Esophagus muscularis mucosa (tissue), 3 donors: Measurements from ENCODE around the gene TRIM67.

Experiments
- CTCF ChIP-seq, 3 experiments: fragments of 200-600 bp in 2 of 3; fragments of 450-650 bp in 1 of 3; sonication (generic) in 2 of 3; IDR thresholded peaks; one replicate each; pipeline ENCODE4 v1.5.1; 2017 to 2019; ENCODE audit warnings: antibody characterized with exemption in 3 of 3, mild to moderate bottlenecking in 2 of 3, moderate library complexity in 1 of 3
- POLR2AphosphoS5 ChIP-seq, 2 donors: sonication (generic); formaldehyde crosslinking; IDR thresholded peaks; one replicate each; pipeline ENCODE4 v1.6.1; 2017; ENCODE audit warnings: antibody characterized with exemption in 2 of 2

DNA sequence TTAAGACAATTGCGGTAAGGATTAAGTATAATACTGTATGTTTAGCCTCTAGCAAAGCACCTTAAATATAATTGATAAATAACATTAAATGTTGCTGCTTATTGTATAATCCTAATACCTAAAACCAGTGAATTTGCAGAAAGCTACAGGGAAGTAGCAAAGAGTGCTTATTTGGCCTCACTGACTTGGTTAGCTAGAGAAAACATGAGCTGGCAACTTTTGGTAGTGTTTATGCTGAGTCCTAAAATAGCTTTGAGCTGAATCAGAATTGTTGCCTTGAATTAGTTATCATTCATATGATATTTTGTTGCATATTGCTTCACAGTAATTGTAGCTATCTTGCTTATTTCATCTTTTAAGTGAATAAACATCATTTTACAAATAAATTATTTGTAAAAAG lies 3.5 kb downstream of the TRIM67 start:
- no peak for TF ChIP-seq CTCF (IDR thresholded peaks at IDR 0.05)
- no peak for TF ChIP-seq POLR2AphosphoS5 (IDR thresholded peaks at IDR 0.05)
